K562 (cell line): ENCODE measurements around the gene FAM120B. TPM values are rescaled to one million over a fixed set of nuclear protein-coding genes. Genes with fewer than 3 reads are reported as not detected.

ENCODE experiments used
- ATAC-seq: fragments of 200-7000 bp; cut with Tn5 transposase; 3 replicates; pipeline ENCODE4 v1.9.1; 2020; ENCODE audit warnings: moderate library complexity
- BruUV-seq: library from RNA; stranded (reverse); fragments of 400-500 nt; replicated peaks from 2 replicates; lab custom pipeline; 2021; lab: Mats Ljungman, UMichigan
- CTCF ChIA-PET: fragments of 300-600 bp; formaldehyde crosslinking; extraction: SDS; loops from one replicate; lab custom pipeline; 2021; ENCODE audit warnings: low intra/inter-chr PET ratio; lab: Yijun Ruan, JAX
- POLR2A ChIA-PET: fragments of 300-600, 350-650 bp; sonication (Branson Sonifier 250); formaldehyde crosslinking; extraction: SDS; loops from one replicate; lab custom pipeline; 2021; ENCODE audit warnings: antibody characterized with exemption, inconsistent platforms; lab: Yijun Ruan, JAX
- DNase-seq, 4 experiments: peaks; one replicate each; pipeline versions ENCODE4 v3.0.0 to v3.0.0-alpha.2; 2011 to 2018; ENCODE audit warnings: low spot score in 3 of 4, mixed read lengths in 3 of 4; ENCODE audit errors: extremely low read depth in 1 of 4
- FAIRE-seq: peaks from 2 replicates; lab custom pipeline; 2011; peaks lifted over from hg19 to GRCh38; lab: Jason Lieb, UNC
- H2AFZ ChIP-seq: 2 replicates; pipeline ENCODE4 v1.6.0; 2011; ENCODE audit warnings: low read depth, low read length, control low read depth, inconsistent platforms
- H3K27ac ChIP-seq: fragments of 200-600 bp; 3 replicates; pipeline ENCODE4 v1.8.0; 2011; ENCODE audit warnings: low read depth, mild to moderate bottlenecking, control low read depth, inconsistent platforms, low read length, moderate library complexity, mixed read lengths; ENCODE audit errors: extremely low read depth
- H3K27me3 ChIP-seq, 2 experiments: fragments of 300-600 bp in 1 of 2; 2 replicates in 1 of 2; 3 replicates in 1 of 2; pipeline versions ENCODE4 v1.6.0 to v1.8.0; 2011; ENCODE audit warnings: inconsistent platforms in 2 of 2, low read length in 2 of 2, mild to moderate bottlenecking in 1 of 2, mixed read lengths in 1 of 2, moderate library complexity in 1 of 2; ENCODE audit not compliant: control insufficient read depth in 2 of 2, insufficient read depth in 2 of 2
- H3K36me3 ChIP-seq: fragments of 300-600 bp; 3 replicates; pipeline ENCODE4 v1.8.0; 2011; ENCODE audit warnings: mild to moderate bottlenecking, low read length, inconsistent platforms; ENCODE audit not compliant: control insufficient read depth, insufficient read depth
- H3K4me1 ChIP-seq, 2 experiments: fragments of 200-600 bp in 1 of 2; replicated peaks in 1 of 2; 2 replicates in 1 of 2; 3 replicates in 1 of 2; pipeline versions ENCODE4 v1.5.1 to v1.8.0; 2011; ENCODE audit warnings: inconsistent platforms in 2 of 2, low read length in 2 of 2, mild to moderate bottlenecking in 1 of 2, mixed read lengths in 1 of 2, moderate library complexity in 1 of 2; ENCODE audit not compliant: control insufficient read depth in 2 of 2, insufficient read depth in 2 of 2
- H3K4me2 ChIP-seq: 2 replicates; pipeline ENCODE4 v1.6.1; 2011; ENCODE audit warnings: low read length, control low read depth, inconsistent platforms, mixed read lengths; ENCODE audit not compliant: insufficient read depth
- H3K4me3 ChIP-seq: fragments of 200-600 bp; sonication (generic), shearing (Covaris generic); 2 replicates; pipeline ENCODE4 v1.5.1; 2016; ENCODE audit warnings: control low read depth, inconsistent platforms
- H3K79me2 ChIP-seq: fragments of 200-600 bp; 3 replicates; pipeline ENCODE4 v1.8.0; 2011; ENCODE audit warnings: low read length, inconsistent platforms; ENCODE audit not compliant: control insufficient read depth, insufficient read depth
- H3K9ac ChIP-seq, 2 experiments: 2 replicates each; pipeline versions ENCODE4 v1.6.0 to v1.6.1; 2011; ENCODE audit warnings: low read depth in 2 of 2, low read length in 2 of 2, control low read depth in 1 of 2, inconsistent platforms in 1 of 2, mild to moderate bottlenecking in 1 of 2, mixed read lengths in 1 of 2; ENCODE audit not compliant: insufficient read depth in 1 of 2
- H3K9me1 ChIP-seq: one replicate; pipeline ENCODE4 v1.6.0; 2011; ENCODE audit warnings: inconsistent platforms, mild to moderate bottlenecking, low read length, moderate library complexity; ENCODE audit not compliant: control insufficient read depth, insufficient read depth
- H3K9me3 ChIP-seq: replicated peaks from 2 replicates; pipeline ENCODE4 v1.5.1; 2011; ENCODE audit warnings: low read depth, low read length, inconsistent platforms; ENCODE audit not compliant: control insufficient read depth, insufficient read depth
- H4K20me1 ChIP-seq: replicated peaks from 2 replicates; pipeline ENCODE4 v1.6.1; 2011; ENCODE audit warnings: low read length, inconsistent platforms, mixed read lengths; ENCODE audit not compliant: control insufficient read depth, insufficient read depth
- CHCHD3 ChIP-seq: fragments of 250-450 bp; sonication (Bioruptor Pico); IDR thresholded peaks from 2 replicates; pipeline ENCODE4 v2.1.2; 2022; ENCODE audit warnings: mild to moderate bottlenecking
- CREB3L1 ChIP-seq: fragments of 450-650 bp; IDR thresholded peaks from 2 replicates; pipeline ENCODE4 v1.6.1; 2014; ENCODE audit warnings: low read depth, mild to moderate bottlenecking, moderate library complexity, borderline replicate concordance
- E2F6 ChIP-seq, 2 experiments: IDR thresholded peaks; 2 replicates each; pipeline ENCODE4 v1.6.1; 2011; ENCODE audit warnings: borderline replicate concordance in 1 of 2, control low read depth in 1 of 2, low read depth in 1 of 2, low read length in 1 of 2, mild to moderate bottlenecking in 1 of 2, mixed read lengths in 1 of 2, moderate library complexity in 1 of 2; ENCODE audit not compliant: insufficient read depth in 1 of 2, insufficient read length in 1 of 2, poor library complexity in 1 of 2, severe bottlenecking in 1 of 2; ENCODE audit errors: extremely low read depth in 1 of 2
- GABPB2 ChIP-seq: fragments of 250-450 bp; sonication (Bioruptor Pico); conservative IDR thresholded peaks from 2 replicates; pipeline ENCODE4 v1.5.1; 2021; ENCODE audit warnings: mild to moderate bottlenecking
- GATA2 ChIP-seq: sonication (generic); formaldehyde crosslinking; IDR thresholded peaks from 2 replicates; pipeline ENCODE4 v1.4.0; 2020; ENCODE audit warnings: mild to moderate bottlenecking, missing genetic modification reagents
- LCOR ChIP-seq: sonication (generic); formaldehyde crosslinking; IDR thresholded peaks from 2 replicates; pipeline ENCODE4 v1.8.0; 2022; ENCODE audit warnings: mild to moderate bottlenecking, missing genetic modification reagents
- MED1 ChIP-seq: sonication (generic); formaldehyde crosslinking; IDR thresholded peaks from 2 replicates; pipeline ENCODE4 v1.8.1; 2023; ENCODE audit warnings: missing genetic modification reagents, borderline replicate concordance
- NFATC3 ChIP-seq: fragments of 450-650 bp; IDR thresholded peaks from 2 replicates; pipeline ENCODE4 v1.6.1; 2017; ENCODE audit warnings: mild to moderate bottlenecking
- NR3C1 ChIP-seq: sonication (generic); formaldehyde crosslinking; IDR thresholded peaks from 2 replicates; pipeline ENCODE4 v1.8.1; 2022; ENCODE audit warnings: missing genetic modification reagents
- RCOR1 ChIP-seq, 2 experiments: IDR thresholded peaks; 2 replicates each; pipeline ENCODE4 v1.6.1; 2012; ENCODE audit warnings: low read depth in 2 of 2, low read length in 2 of 2, borderline replicate concordance in 1 of 2, improper control_type of control experiment in 1 of 2
- SIRT6 ChIP-seq: IDR thresholded peaks from one replicate; pipeline ENCODE4 v1.6.1; 2012; ENCODE audit warnings: low read depth, mild to moderate bottlenecking, control low read depth, inconsistent platforms, low read length, moderate library complexity
- SMC3 ChIP-seq: conservative IDR thresholded peaks from 2 replicates; pipeline ENCODE4 v1.6.1; 2011; ENCODE audit warnings: low read depth, low read length, improper control_type of control experiment; ENCODE audit not compliant: insufficient read depth
- STAT6 ChIP-seq: sonication (generic); formaldehyde crosslinking; IDR thresholded peaks from 2 replicates; pipeline ENCODE4 v1.8.1; 2023; ENCODE audit warnings: mild to moderate bottlenecking, missing genetic modification reagents
- ZBTB8A ChIP-seq: fragments of 450-650 bp; IDR thresholded peaks from 2 replicates; pipeline ENCODE4 v1.6.1; 2018; ENCODE audit warnings: mild to moderate bottlenecking, moderate library complexity; ENCODE audit not compliant: partially characterized antibody
- ZKSCAN8 ChIP-seq: fragments of 200-800 bp; sonication (Bioruptor generic); IDR thresholded peaks from 2 replicates; pipeline ENCODE4 v1.6.1; 2016; ENCODE audit warnings: missing genetic modification characterization, missing compliant biosample characterization
- WGBS: fragments of 100-300 bp; shearing (Covaris generic); methylation state at CpG from one replicate; pipeline ENCODE4 v1.1.6; 2016; ENCODE audit warnings: low coverage, mixed read lengths; ENCODE audit not compliant: insufficient coverage; ENCODE audit errors: missing lambda C conversion rate; 5-methylcytosine and 5-hydroxymethylcytosine counted together
- in situ Hi-C: fragments of 300-500 bp; cut with MboI; formaldehyde crosslinking; loops from 4 replicates; pipeline ENCODE4 v1.15.0; 2018; ENCODE audit warnings: inconsistent platforms, mixed read lengths
- intact Hi-C: fragments of 100-400 bp; cut with micrococcal nuclease; formaldehyde crosslinking; loops from 2 replicates; pipeline ENCODE4 v1.14.2; 2022
- polyA plus RNA-seq, 8 experiments: library from polyadenylated mRNA; depleted of rRNA in 4 of 8; stranded (reverse) in 5 of 8; unstranded in 3 of 8; fragments of >200 nt; fragmentation: Nextera tagmentation in 2 of 8; fragmentation: Illumina TruSeq in 1 of 8; extraction: Ambion mirVana in 2 of 8; extraction: Trizol in 1 of 8; gene quantifications; 2 replicates each; pipeline versions ENCODE4 v1.2.1 to v1.2.3, GENCODE V29; 2011 to 2014; ENCODE audit warnings: inconsistent platforms in 1 of 8, missing spikeins in 1 of 8
- total RNA-seq, 7 experiments: library from RNA; depleted of rRNA in 6 of 7; stranded (reverse); fragments of >200 nt in 6 of 7; fragmentation: Illumina TruSeq in 2 of 7; extraction: Trizol in 2 of 7; gene quantifications; 2 replicates each; pipeline versions ENCODE4 v1.2.1 to v1.2.3, GENCODE V29; 2011 to 2021; ENCODE audit warnings: low replicate concordance in 1 of 7

The FAM120B gene
- total and polyA plus RNA-seq, 9 of the 15 experiments (the other 6 are each of a cell fraction or from before 2014, with no cell fraction given): 3.5 to 22.6 (median 14.7) TPM

- TF ChIP-seq ZBTB8A: no peak
- TF ChIP-seq GABPB2 (CRISPR knock-in tag): no peak
- TF ChIP-seq SMC3: no peak
- no peak for TF ChIP-seq ZKSCAN8
- TF ChIP-seq NR3C1 (CRISPR knock-in tag): no peak
- no peak for TF ChIP-seq GATA2 (CRISPR knock-in tag)
Observed at GRCh38 chr6:170361335-170361734, 54.8 kb downstream of the FAM120B start (continued).

GRCh38 chr6:170362121-170362520, 55.6 kb downstream of the FAM120B start:
- intact Hi-C loops: no loop called here
- no TSS peak for BruUV-seq
- H3K4me3 ChIP-seq: no peak overlapping the region
- H3K79me2 ChIP-seq: no peaks in the 10 kb centered on the region
- POLR2A ChIA-PET: interaction anchor here (0.8 kb wide), 1 partner anchor 12 kb away, joined by 3 read pairs; no protein-coding TSS in a partner anchor
- 0 out of 2 replicates have a peak, but pooled peaks cover 3% of the 10 kb centered on the region for H4K20me1 ChIP-seq
- H3K27me3 ChIP-seq: no peaks in the 10 kb centered on the region
- peaks cover 0 to 3% of the 10 kb centered on the region in 2 experiments; a peak in 1 of 5 replicates for H3K4me1 ChIP-seq
- no peaks in the 10 kb centered on the region for H3K9me3 ChIP-seq
- no peak overlapping the region for H3K27ac ChIP-seq
- FAIRE-seq (no peak), DNase-seq (no peak), ATAC-seq (no peak)
- H3K9me1 ChIP-seq: no peaks in the 10 kb centered on the region
- CTCF ChIA-PET: no interaction called here
- H3K4me2 ChIP-seq: no peak overlapping the region
- in situ Hi-C loops: no loop called here
- no peak overlapping the region for H2AFZ ChIP-seq
- 100% methylated on average over 1 of the region's 1 CpG for WGBS
- H3K9ac ChIP-seq: no peak overlapping the region
- peaks cover 40% of the 10 kb centered on the region; the same call in 2 of the 3 replicates for H3K36me3 ChIP-seq
- TF ChIP-seq MED1 (CRISPR knock-in tag) (no peak), E2F6 (IDR thresholded peaks at IDR 0.05; ENCODE audit: borderline replicate concordance in 1 of 2, extremely low read depth in 1 of 2, insufficient read depth in 1 of 2, insufficient read length in 1 of 2, low read depth in 1 of 2, low read length in 1 of 2, poor library complexity in 1 of 2, severe bottlenecking in 1 of 2) (no peak), NFATC3 (no peak), LCOR (CRISPR knock-in tag) (no peak), CREB3L1 (no peak), CHCHD3 (CRISPR knock-in tag) (no peak), SIRT6 (no peak), RCOR1 (IDR thresholded peaks at IDR 0.05; ENCODE audit: borderline replicate concordance in 1 of 2, low read depth in 2 of 2, low read length in 2 of 2) (no peak), STAT6 (no peak)
